SK-N-SH (cell line): ENCODE results near the gene SMIM41. TPM values are rescaled to one million over a fixed set of nuclear protein-coding genes. Genes with fewer than 3 reads are reported as not detected.

ENCODE experiments used
- CTCF ChIA-PET: fragments of 300-600, 350-600 bp; formaldehyde crosslinking; extraction: SDS; loops from one replicate; lab custom pipeline; 2021; lab: Yijun Ruan, JAX
- POLR2A ChIA-PET: fragments of 350-600 bp; sonication (Branson Sonifier 250); formaldehyde crosslinking; extraction: SDS; loops from one replicate; lab custom pipeline; 2020; ENCODE audit warnings: antibody characterized with exemption, inconsistent platforms; lab: Yijun Ruan, JAX
- DNase-seq: peaks from one replicate; pipeline ENCODE4 v3.0.0; 2012
- H2AFZ ChIP-seq: fragments of 200-600 bp; sonication (generic); 2 replicates; pipeline ENCODE4 v1.8.1; 2016; ENCODE audit warnings: antibody characterized with exemption, mild to moderate bottlenecking, low read depth
- H3F3A ChIP-seq: fragments of 200-600 bp; sonication (generic); replicated peaks from 2 replicates; pipeline ENCODE3; 2016; ENCODE audit warnings: antibody characterized with exemption, mild to moderate bottlenecking; ENCODE audit not compliant: insufficient read depth
- H3K27ac ChIP-seq, 2 experiments: fragments of 200-500 bp in 1 of 2; fragments of 200-600 bp in 1 of 2; sonication (Bioruptor generic) in 1 of 2; sonication (generic), shearing (Covaris generic) in 1 of 2; 2 replicates each; pipeline versions ENCODE4 v1.5.1 to v1.6.1; 2014 to 2016; ENCODE audit warnings: low read depth in 2 of 2, inconsistent platforms in 1 of 2, low read length in 1 of 2, mild to moderate bottlenecking in 1 of 2, mixed read lengths in 1 of 2
- H3K27me3 ChIP-seq: fragments of 200-600 bp; sonication (generic), shearing (Covaris generic); 2 replicates; pipeline ENCODE4 v1.6.1; 2016; ENCODE audit warnings: mixed run types; ENCODE audit not compliant: insufficient read depth
- H3K36me3 ChIP-seq, 2 experiments: fragments of 200-500 bp in 1 of 2; fragments of 200-600 bp in 1 of 2; sonication (Bioruptor generic) in 1 of 2; sonication (generic) in 1 of 2; replicated peaks in 1 of 2; 2 replicates each; pipeline versions ENCODE3 to v1.5.1; 2014 to 2016; ENCODE audit warnings: low read length in 1 of 2, mild to moderate bottlenecking in 1 of 2; ENCODE audit not compliant: insufficient read depth in 2 of 2, control insufficient read depth in 1 of 2
- H3K4me1 ChIP-seq, 2 experiments: fragments of 200-500 bp in 1 of 2; fragments of 200-600 bp in 1 of 2; sonication (Bioruptor generic) in 1 of 2; sonication (generic), shearing (Covaris generic) in 1 of 2; 2 replicates each; pipeline versions ENCODE4 v1.5.1 to v1.6.1; 2014 to 2016; ENCODE audit warnings: low read depth in 1 of 2, low read length in 1 of 2, mixed run types in 1 of 2; ENCODE audit not compliant: insufficient read depth in 2 of 2, control insufficient read depth in 1 of 2
- H3K4me2 ChIP-seq: fragments of 200-600 bp; sonication (generic), shearing (Covaris generic); 2 replicates; pipeline ENCODE4 v1.6.1; 2017; ENCODE audit warnings: mixed run types
- H3K4me3 ChIP-seq, 2 experiments: fragments of 200-500 bp in 1 of 2; fragments of 200-600 bp in 1 of 2; sonication (Bioruptor generic) in 1 of 2; sonication (generic), shearing (Covaris generic) in 1 of 2; 2 replicates each; pipeline versions ENCODE4 v1.5.1 to v1.8.1; 2014 to 2016; ENCODE audit warnings: low read depth in 2 of 2, inconsistent platforms in 1 of 2, low read length in 1 of 2, mild to moderate bottlenecking in 1 of 2, mixed read lengths in 1 of 2, moderate library complexity in 1 of 2
- H3K79me2 ChIP-seq: fragments of 200-600 bp; sonication (generic); 2 replicates; pipeline ENCODE4 v1.8.1; 2017; ENCODE audit warnings: mild to moderate bottlenecking; ENCODE audit not compliant: insufficient read depth
- H3K9ac ChIP-seq: fragments of 200-600 bp; sonication (generic); 2 replicates; pipeline ENCODE4 v1.6.1; 2017; ENCODE audit warnings: mixed run types
- H3K9me2 ChIP-seq: fragments of 200-600 bp; sonication (generic); 2 replicates; pipeline ENCODE4 v1.6.1; 2017; ENCODE audit warnings: mixed run types
- H3K9me3 ChIP-seq: fragments of 200-600 bp; sonication (generic); 2 replicates; pipeline ENCODE4 v1.6.1; 2017; ENCODE audit warnings: mixed run types, mild to moderate bottlenecking, moderate library complexity
- H4K20me1 ChIP-seq: fragments of 200-600 bp; sonication (generic); 2 replicates; pipeline ENCODE4 v1.6.1; 2017; ENCODE audit warnings: mild to moderate bottlenecking, mixed run types; ENCODE audit not compliant: insufficient read depth
- CHD2 ChIP-seq: fragments of 150-350 bp; IDR thresholded peaks from 2 replicates; pipeline ENCODE4 v1.6.1; 2018; ENCODE audit warnings: low read length; ENCODE audit not compliant: partially characterized antibody
- ELF1 ChIP-seq: IDR thresholded peaks from 2 replicates; pipeline ENCODE4 v1.4.0; 2012
- EP300 ChIP-seq, 2 experiments: IDR thresholded peaks; 2 replicates each; pipeline versions ENCODE4 v1.4.0 to v1.6.1; 2012; ENCODE audit warnings: borderline replicate concordance in 1 of 2, low read depth in 1 of 2, low read length in 1 of 2
- GATA2 ChIP-seq: sonication (generic); formaldehyde crosslinking; IDR thresholded peaks from 2 replicates; pipeline ENCODE4 v1.5.0; 2020; ENCODE audit warnings: mild to moderate bottlenecking, missing genetic modification reagents
- MXI1 ChIP-seq: IDR thresholded peaks from 2 replicates; pipeline ENCODE4 v1.6.1; 2012; ENCODE audit warnings: mild to moderate bottlenecking, low read depth, low read length, improper control_type of control experiment
- NFIC ChIP-seq: IDR thresholded peaks from 2 replicates; pipeline ENCODE4 v1.4.0; 2012; ENCODE audit warnings: borderline replicate concordance
- NRF1 ChIP-seq: IDR thresholded peaks from 2 replicates; pipeline ENCODE4 v1.6.1; 2012; ENCODE audit warnings: low read depth, mild to moderate bottlenecking, low read length
- POLR2AphosphoS5 ChIP-seq: IDR thresholded peaks from 2 replicates; pipeline ENCODE4 v1.6.1; 2012; ENCODE audit warnings: low read depth, low read length
- RAD21 ChIP-seq: IDR thresholded peaks from 2 replicates; pipeline ENCODE4 v1.6.1; 2012; ENCODE audit warnings: mild to moderate bottlenecking, low read length
- RCOR1 ChIP-seq: fragments of 150-350 bp; IDR thresholded peaks from 2 replicates; pipeline ENCODE4 v1.6.1; 2017; ENCODE audit warnings: antibody characterized with exemption, low read length
- TCF12 ChIP-seq: IDR thresholded peaks from 2 replicates; pipeline ENCODE4 v1.4.0; 2012
- TEAD4 ChIP-seq: IDR thresholded peaks from 2 replicates; pipeline ENCODE4 v1.4.0; 2012; ENCODE audit warnings: mild to moderate bottlenecking, borderline replicate concordance; ENCODE audit not compliant: insufficient read depth
- YY1 ChIP-seq: IDR thresholded peaks from 2 replicates; pipeline ENCODE4 v1.4.0; 2012; ENCODE audit warnings: low read depth, mild to moderate bottlenecking
- WGBS: methylation state at CpG from one replicate; pipeline ENCODE4 v1.1.6; 2017; ENCODE audit warnings: low lambda C conversion rate; 5-methylcytosine and 5-hydroxymethylcytosine counted together
- polyA plus RNA-seq, 3 experiments: library from polyadenylated mRNA; depleted of rRNA; stranded (reverse); fragments of >200 nt; gene quantifications; 2 replicates each; pipeline ENCODE4 v1.2.3, GENCODE V29; 2012
- TF ChIP-seq, protein P1 (sequence below): IDR thresholded peaks from 2 replicates; pipeline ENCODE4; 2012
- TF ChIP-seq, protein P2 (sequence below): fragments of 200-600 bp; sonication (generic); IDR thresholded peaks from 2 replicates; pipeline ENCODE4 v1.6.1; 2017; ENCODE audit warnings: antibody characterized with exemption, mild to moderate bottlenecking, moderate library complexity
- TF ChIP-seq, protein P3 (sequence below): fragments of 150-350 bp; IDR thresholded peaks from 2 replicates; pipeline ENCODE4 v1.6.1; 2017; ENCODE audit warnings: antibody characterized with exemption, low read length, low read depth, borderline replicate concordance
- TF ChIP-seq, protein P4 (sequence below): IDR thresholded peaks from 2 replicates; pipeline ENCODE4 v1.4.0; 2012; ENCODE audit warnings: low read depth, borderline replicate concordance
- TF ChIP-seq, protein P5 (sequence below): IDR thresholded peaks from 2 replicates; pipeline ENCODE4 v1.4.0; 2012; ENCODE audit warnings: low read depth, borderline replicate concordance
- TF ChIP-seq, protein P6 (sequence below): IDR thresholded peaks from 2 replicates; pipeline ENCODE4 v1.6.1; 2012; ENCODE audit warnings: mild to moderate bottlenecking, low read depth, low read length, moderate library complexity

SMIM41 gene
- polyA plus RNA-seq, 1 of the 3 experiments (the other 2 are of a cell fraction), result not detected

DNA sequence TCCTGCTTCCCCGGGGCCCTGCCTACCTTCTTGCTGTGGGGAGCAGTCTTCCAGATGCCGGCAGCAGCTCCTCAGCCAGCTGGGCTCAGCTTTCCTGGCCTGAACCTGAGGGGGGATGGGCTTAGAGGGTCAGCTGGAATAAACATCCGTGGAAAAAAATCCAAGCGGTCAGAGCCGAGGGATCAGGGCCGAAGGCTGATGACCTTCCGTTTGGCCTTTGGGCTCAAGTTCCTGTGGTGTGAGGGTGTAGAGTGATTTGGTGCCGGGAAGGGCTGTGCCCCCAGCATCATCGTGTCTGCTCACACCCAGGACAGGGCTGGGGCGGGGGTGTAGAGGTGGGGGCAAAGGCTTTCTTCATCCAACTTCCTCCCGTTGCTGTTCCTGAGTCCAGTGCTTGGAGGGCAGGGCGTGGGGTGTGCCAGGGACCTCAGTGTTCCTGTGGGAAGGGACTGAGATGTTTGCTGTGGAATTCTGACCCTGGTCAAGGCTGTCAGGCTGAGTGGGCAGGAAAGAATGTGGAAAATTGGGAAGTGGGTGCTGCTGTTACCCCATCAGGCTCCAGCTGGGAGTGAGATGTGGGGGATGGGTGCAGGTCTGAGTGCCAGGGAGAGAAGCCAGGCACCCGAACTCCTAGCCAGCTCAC is 2.6 kb downstream of the SMIM41 start:
- Histone ChIP-seq H3K4me1 (peaks cover 0 to 28% of the 10 kb centered on the region in 2 experiments; a peak in 1 of 4 replicates), H3K4me2 (no peak overlapping the region), H3K4me3 (no peak overlapping the region), H3K79me2 (peaks cover 8% of the 10 kb centered on the region; the same call in 1 of the 2 replicates), H3F3A (no peaks in the 10 kb centered on the region), H3K9ac (no peak overlapping the region), H3K27ac (no peak overlapping the region; a peak in 1 of 4 replicates), H3K9me2 (no peaks in the 10 kb centered on the region), H3K36me3 (peaks cover 0 to 16% of the 10 kb centered on the region in 2 experiments), H3K9me3 (no peaks in the 10 kb centered on the region), H2AFZ (no peak overlapping the region)
- POLR2A ChIA-PET, result interaction anchor here (1.3 to 2.3 kb wide), 3 partner anchors 11 to 57 kb away, joined by 5 to 7 read pairs (median 5); partner anchors contain the start of gene ATG101
- 79% methylated on average over 13 of the region's 13 CpGs for WGBS
- DNase-seq, result no peak
- TF ChIP-seq, protein P1, sequence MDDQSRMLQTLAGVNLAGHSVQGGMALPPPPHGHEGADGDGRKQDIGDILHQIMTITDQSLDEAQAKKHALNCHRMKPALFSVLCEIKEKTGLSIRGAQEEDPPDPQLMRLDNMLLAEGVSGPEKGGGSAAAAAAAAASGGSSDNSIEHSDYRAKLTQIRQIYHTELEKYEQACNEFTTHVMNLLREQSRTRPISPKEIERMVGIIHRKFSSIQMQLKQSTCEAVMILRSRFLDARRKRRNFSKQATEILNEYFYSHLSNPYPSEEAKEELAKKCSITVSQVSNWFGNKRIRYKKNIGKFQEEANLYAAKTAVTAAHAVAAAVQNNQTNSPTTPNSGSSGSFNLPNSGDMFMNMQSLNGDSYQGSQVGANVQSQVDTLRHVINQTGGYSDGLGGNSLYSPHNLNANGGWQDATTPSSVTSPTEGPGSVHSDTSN, result no peak
- TF ChIP-seq CHD2, result no peak
- no peak for TF ChIP-seq TCF12
- TF ChIP-seq RCOR1, result no peak
- TF ChIP-seq, protein P2, sequence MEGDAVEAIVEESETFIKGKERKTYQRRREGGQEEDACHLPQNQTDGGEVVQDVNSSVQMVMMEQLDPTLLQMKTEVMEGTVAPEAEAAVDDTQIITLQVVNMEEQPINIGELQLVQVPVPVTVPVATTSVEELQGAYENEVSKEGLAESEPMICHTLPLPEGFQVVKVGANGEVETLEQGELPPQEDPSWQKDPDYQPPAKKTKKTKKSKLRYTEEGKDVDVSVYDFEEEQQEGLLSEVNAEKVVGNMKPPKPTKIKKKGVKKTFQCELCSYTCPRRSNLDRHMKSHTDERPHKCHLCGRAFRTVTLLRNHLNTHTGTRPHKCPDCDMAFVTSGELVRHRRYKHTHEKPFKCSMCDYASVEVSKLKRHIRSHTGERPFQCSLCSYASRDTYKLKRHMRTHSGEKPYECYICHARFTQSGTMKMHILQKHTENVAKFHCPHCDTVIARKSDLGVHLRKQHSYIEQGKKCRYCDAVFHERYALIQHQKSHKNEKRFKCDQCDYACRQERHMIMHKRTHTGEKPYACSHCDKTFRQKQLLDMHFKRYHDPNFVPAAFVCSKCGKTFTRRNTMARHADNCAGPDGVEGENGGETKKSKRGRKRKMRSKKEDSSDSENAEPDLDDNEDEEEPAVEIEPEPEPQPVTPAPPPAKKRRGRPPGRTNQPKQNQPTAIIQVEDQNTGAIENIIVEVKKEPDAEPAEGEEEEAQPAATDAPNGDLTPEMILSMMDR, result no peak
- TF ChIP-seq NFIC, result no peak
- TF ChIP-seq, protein P3, sequence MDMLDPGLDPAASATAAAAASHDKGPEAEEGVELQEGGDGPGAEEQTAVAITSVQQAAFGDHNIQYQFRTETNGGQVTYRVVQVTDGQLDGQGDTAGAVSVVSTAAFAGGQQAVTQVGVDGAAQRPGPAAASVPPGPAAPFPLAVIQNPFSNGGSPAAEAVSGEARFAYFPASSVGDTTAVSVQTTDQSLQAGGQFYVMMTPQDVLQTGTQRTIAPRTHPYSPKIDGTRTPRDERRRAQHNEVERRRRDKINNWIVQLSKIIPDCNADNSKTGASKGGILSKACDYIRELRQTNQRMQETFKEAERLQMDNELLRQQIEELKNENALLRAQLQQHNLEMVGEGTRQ, result no peak
- no peak for TF ChIP-seq EP300 (IDR thresholded peaks at IDR 0.05; ENCODE audit: borderline replicate concordance in 1 of 2, low read depth in 1 of 2, low read length in 1 of 2)
- TF ChIP-seq, protein P4, sequence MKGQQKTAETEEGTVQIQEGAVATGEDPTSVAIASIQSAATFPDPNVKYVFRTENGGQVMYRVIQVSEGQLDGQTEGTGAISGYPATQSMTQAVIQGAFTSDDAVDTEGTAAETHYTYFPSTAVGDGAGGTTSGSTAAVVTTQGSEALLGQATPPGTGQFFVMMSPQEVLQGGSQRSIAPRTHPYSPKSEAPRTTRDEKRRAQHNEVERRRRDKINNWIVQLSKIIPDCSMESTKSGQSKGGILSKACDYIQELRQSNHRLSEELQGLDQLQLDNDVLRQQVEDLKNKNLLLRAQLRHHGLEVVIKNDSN, result no peak
- TF ChIP-seq YY1, result no peak
- no peak for TF ChIP-seq TEAD4
- TF ChIP-seq, protein P5, sequence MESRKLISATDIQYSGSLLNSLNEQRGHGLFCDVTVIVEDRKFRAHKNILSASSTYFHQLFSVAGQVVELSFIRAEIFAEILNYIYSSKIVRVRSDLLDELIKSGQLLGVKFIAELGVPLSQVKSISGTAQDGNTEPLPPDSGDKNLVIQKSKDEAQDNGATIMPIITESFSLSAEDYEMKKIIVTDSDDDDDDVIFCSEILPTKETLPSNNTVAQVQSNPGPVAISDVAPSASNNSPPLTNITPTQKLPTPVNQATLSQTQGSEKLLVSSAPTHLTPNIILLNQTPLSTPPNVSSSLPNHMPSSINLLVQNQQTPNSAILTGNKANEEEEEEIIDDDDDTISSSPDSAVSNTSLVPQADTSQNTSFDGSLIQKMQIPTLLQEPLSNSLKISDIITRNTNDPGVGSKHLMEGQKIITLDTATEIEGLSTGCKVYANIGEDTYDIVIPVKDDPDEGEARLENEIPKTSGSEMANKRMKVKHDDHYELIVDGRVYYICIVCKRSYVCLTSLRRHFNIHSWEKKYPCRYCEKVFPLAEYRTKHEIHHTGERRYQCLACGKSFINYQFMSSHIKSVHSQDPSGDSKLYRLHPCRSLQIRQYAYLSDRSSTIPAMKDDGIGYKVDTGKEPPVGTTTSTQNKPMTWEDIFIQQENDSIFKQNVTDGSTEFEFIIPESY, result no peak
- TF ChIP-seq RAD21, result no peak
- TF ChIP-seq, protein P6, sequence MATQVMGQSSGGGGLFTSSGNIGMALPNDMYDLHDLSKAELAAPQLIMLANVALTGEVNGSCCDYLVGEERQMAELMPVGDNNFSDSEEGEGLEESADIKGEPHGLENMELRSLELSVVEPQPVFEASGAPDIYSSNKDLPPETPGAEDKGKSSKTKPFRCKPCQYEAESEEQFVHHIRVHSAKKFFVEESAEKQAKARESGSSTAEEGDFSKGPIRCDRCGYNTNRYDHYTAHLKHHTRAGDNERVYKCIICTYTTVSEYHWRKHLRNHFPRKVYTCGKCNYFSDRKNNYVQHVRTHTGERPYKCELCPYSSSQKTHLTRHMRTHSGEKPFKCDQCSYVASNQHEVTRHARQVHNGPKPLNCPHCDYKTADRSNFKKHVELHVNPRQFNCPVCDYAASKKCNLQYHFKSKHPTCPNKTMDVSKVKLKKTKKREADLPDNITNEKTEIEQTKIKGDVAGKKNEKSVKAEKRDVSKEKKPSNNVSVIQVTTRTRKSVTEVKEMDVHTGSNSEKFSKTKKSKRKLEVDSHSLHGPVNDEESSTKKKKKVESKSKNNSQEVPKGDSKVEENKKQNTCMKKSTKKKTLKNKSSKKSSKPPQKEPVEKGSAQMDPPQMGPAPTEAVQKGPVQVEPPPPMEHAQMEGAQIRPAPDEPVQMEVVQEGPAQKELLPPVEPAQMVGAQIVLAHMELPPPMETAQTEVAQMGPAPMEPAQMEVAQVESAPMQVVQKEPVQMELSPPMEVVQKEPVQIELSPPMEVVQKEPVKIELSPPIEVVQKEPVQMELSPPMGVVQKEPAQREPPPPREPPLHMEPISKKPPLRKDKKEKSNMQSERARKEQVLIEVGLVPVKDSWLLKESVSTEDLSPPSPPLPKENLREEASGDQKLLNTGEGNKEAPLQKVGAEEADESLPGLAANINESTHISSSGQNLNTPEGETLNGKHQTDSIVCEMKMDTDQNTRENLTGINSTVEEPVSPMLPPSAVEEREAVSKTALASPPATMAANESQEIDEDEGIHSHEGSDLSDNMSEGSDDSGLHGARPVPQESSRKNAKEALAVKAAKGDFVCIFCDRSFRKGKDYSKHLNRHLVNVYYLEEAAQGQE, result no peak
- no peak for TF ChIP-seq ELF1
- no peak for TF ChIP-seq GATA2 (CRISPR knock-in tag)
- no peak for TF ChIP-seq MXI1
- no peak for TF ChIP-seq POLR2AphosphoS5
- no peak for TF ChIP-seq NRF1
- TF ChIP-seq, all 33 proteins: peak for 0
- H3K27me3 ChIP-seq, result no peaks in the 10 kb centered on the region
- H4K20me1 ChIP-seq, result peaks cover 16% of the 10 kb centered on the region
- CTCF ChIA-PET, result interaction anchor here (0.7 to 24.8 kb wide), 19 partner anchors 8 to 899 kb away, joined by 3 to 949 read pairs (median 4); partner anchors contain the start of genes ATG101 and TAMALIN
